Fibroblast of skin of right quadriceps (primary cell): ENCODE data around the gene ARID3C.

ENCODE experiments used
- DNase-seq: peaks from one replicate; pipeline ENCODE4 v3.0.0-alpha.2; 2013

Gene ARID3C

DNA sequence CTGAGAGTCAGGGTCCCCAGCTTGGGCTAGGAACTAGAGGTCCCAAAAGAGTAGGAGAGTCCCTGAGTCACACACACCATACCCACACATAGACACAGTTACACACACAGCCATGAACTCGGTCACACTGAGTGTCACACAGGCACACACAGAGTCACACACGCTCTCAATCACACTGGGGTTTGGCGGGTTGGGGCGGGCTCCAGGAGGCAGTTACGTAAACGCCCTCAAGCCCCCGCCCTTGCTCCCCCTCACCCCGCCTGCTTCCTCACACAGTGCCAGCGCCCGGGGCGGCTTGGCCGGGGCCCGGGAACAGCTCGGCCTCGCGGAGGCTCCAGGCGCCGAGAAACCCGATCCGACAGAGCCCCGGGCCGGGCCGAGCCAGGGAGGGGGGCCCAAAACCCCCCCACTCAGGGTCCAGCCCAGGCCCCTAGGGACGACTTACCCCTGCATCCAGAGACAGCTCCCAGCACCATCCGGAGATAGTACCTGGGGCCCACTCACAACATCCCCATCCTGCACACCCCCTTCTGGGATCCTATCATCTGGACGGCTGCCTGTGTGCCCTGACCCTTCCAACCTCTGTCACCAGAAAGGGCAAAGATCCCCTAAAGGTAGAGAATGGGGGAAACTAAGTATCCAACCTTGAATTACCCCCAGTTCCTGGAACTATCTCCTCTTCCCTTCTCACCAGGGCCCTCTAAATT lies 35.8 kb downstream of the ARID3C start:
- DNase-seq = no peak

DNA sequence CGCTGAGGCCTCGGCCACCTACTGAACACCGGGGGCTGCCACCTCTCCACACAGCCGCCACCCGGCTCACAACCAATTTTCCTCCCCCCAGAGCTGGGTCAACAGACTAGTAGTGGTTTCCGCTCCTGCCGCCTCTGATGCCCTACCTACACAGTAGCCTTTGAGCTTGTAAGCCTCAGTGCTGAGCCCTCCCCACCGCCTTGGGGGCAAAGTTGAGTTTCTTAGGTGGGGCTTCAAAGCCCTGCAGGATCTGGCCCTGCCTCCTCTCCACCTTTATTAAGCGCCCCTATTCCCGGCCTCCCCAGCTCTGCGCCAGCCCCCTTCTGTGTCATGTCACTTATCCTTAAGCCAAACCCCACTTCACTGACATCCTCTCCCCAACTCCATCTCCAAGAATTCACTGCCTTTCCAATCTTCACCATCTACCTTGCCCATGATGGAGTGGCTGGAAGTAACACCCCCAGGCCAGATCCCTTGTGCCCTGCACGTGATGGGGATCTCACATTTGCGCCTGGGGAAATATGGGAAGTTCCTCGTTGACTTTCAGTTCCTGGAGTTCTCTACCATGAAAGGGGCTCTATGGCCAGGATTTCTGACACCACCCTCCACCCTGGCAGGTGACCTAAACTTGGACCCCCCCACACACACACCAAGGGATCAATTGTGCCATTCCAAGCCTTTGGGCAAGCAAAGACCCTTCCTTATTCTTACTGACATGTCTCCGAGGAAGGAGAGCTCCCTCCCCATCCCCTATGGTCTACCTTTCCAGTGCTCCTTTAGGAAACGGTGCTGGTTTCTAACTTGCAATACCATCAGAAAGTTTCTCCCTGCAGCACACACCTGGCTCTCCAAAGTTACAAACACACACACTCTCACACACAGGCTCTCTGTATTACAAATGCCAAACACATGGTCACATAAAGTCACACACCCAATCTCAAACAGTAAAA lies 36.7 kb downstream of the ARID3C start:
- no peak for DNase-seq

DNA sequence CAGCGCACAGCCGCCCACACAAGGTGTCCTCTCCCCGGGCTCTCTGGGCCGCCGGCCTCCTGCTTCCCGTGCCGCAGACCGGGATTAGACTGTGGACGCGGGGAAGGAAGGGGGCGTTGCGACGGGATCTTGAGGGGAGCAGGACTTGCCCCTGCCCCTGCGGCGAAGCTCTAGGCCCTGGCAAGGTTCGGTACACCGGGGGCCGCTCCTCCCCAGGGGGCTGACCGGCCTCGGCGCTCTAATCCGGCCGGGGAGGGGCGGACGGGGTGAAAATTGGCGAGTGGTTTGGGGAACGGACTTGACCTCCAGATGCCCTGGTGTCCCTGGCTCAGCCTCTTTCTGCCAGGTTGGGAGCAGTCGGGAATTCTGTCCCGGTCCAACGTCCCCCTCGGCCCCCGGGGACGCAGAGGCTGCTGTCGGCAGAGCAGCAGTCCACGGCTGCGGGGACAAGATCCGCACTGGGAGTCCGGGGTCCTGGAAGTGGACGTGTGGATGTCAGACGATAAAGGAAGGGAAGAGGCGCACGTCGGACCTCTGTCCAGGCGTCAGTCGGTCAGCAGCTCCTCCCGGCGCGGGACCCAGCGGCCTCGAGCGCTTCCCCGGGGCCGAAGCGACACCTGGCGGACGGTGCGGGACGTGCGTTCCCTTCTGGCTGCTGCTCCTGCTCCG lies 37.5 kb downstream of the ARID3C start:
- DNase-seq = peak; percentile 54

DNA sequence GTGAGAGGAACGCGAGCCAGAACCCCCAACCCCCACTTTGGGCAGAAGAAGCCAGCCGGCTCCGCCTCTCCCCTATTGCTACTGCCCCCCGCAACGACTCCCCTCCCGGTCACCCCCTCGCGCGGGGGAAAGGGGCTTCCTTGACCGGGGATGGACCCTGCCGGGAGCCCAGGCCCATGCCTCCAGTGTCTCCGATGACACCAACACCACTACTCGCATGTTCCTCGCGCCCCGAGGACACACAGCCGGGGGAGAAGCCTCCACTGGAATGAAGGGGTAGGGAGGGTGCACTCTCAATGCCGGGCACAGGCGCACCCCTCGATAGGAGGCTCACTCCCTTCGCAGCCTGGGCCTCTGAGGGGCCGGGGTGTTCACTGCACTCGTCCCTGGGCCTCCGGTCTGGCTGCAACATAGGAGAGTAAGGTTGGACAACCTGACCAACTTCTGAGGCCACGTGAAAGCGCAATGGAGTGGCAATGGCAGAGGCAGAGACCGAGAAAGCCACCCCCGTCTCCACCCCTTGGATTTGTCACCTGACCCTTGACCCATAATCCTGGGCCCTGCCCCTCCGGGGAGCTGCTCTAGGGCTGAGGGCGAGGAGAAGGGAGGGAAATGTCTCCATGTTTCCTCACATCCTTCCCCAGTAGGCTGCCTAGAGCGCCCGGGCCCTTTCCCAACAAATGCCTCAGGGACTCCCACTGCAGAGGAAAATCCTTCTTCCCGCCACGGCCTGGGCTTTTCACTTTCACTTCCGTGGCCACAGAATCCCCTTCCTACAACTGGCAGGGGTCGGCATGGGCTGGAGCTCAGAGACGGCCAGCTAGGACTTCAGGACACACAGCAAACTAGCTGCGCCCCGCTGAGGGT lies 38.3 kb downstream of the ARID3C start:
- DNase-seq = no peak

DNA sequence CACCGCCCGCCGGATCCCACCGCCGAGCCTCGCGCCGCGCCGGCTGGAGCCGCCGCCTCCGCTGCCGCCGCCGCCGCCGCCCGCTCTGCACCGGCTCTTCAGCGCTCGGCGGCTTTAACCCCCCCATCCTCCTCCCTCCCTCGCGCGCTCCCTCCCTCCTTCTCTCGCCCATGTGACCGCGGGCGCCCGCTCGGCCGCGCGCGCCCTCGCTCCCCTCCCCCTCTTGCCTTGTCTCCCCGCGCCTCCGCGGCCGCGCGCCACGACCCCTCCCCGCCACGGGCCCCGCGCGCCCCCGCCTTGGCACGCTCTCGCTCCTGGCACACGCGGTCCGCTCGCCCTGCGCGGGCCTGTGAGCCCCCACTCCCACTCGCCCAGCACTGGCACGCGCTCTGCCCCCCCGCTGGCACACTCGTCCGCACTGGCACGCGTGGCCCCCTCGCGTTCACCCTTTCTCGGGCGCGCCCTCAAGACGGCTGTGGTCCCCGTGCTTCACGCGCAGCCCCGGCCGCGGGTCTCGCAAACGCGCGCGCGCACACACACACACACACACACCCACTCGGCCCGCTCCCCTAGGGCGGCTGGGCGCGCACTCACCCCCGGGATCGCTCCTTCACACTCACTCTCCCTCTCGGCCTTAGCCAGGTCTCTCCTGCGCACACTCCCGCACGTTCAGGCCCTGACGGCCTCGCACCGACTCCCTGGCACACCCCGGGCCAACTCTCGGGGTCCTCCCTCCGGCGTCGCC lies 39.1 kb downstream of the ARID3C start, which contains the start of gene CNTFR:
Gene CNTFR, minus strand, starts transcription at position 89 of the 745 bp plus-strand sequence. CDS start 20,743 bp downstream, outside the sequence.
- DNase-seq = no peak

DNA sequence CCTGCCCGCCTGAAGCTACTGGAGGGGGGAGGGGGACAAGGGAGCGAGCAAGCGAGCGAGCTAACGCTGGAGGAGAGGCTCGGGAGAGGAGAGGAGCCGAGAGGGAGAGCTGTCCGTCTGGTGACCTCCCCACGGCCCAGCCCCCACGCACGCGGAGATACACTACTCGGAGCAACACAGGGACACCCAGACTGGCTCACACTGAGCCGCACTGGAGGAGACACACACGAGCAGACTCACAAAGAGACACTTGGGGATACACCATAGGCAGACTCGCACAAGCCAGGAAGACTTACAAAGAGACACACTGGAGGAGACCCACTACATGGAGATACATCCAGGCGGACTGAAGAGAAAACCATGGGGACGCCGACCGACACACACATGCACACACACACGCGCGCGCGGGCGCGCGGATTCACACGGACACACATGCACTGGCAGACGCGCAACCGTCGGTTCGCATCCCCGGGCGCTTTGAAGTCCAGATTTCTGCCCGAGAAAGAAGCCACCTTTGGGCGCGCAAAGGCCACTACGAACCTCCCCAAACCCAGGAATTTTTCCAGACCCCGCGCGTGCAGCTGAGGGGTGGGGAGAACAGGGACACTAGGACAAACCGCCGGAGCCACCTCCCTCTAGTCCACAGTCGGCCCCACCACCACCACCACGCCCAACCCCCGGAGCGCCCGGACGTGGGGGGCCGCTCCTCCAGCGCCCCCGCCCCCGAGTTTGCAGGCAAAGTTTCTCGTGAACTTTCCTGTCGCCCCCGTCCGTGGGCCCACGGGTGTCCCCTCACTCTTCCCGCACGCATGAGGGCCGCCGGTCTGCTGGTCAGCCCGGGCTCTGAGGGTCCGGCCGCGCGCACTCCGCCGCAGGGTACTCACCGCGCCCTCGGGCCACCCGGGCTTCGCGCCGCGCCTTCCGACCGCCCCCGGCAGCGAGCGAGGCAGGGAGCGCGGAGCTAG lies 39.9 kb downstream of the ARID3C start:
- DNase-seq = no peak

DNA sequence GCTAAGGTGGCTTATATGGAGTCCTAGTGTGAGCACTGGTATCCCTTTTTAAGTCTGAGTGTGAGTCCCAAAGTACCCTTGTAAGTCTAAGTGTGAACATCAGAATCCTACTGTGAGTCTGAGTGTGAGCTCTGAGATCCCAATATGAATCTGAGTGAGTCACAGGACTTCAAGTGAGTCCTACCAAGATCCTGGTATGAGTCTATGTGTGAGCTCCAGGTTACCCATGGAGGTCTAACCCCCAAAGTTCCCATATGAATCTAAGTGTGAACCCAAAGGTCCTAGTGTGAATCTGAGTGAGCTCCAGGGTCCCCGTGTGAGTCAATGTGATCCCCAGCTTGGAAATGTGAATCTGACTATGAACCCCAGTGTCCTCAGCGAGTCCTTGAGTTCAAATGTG lies 41.6 kb downstream of the ARID3C start:
- DNase-seq = no peak

DNA sequence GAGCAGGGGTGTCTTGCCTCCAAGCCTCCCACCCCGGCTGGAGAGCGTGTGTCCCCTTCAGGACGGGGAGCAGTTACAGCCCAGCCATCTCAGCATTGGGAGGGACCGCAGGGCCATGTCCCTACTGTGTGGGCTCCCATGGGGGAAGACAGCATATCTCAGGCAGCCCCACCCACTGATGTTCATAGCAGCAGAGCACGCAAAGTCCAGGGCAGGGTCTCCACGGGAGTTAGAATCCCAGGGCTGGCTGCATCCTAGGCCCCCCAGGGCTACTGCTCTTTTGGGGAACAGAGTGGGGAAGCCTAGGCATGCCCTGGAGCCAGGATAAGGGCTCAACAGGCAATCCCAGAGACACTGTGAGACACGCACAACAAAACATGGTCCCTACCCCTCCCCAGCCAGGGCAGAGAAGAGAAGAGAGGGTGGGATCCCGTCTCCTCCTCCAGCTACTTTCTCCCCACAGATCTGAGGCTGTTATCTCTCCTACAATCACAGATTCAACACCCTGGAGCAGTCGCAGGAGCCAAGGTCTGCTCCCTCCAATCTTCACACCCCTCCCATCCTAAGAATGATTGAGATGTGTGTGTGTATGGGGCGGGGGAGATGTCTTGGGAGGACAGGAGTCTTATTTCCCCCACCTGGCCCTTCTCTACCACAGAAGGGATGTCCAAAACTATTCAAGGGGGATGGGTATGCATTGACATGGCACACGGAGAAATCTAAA lies 42.8 kb downstream of the ARID3C start:
- no peak for DNase-seq

DNA sequence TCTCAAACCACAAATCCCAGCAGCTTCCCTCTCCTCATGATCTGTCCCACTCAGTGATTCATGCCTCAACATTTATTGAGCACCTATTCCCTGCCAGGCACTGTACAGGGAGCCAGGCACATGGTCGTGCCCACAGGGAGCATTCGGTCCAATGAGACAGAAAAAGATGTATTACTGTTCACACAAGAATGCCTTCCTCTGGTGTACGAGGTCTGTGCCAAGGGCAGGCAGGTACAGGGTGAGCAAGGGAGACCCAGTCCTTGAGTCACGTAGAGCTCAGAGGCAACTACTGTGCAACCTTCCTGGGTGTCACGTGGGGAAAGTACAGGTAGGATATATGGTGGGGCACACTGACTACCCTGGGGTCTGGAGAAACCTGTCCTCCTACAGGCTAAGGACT lies 43.9 kb downstream of the ARID3C start:
- DNase-seq = no peak

DNA sequence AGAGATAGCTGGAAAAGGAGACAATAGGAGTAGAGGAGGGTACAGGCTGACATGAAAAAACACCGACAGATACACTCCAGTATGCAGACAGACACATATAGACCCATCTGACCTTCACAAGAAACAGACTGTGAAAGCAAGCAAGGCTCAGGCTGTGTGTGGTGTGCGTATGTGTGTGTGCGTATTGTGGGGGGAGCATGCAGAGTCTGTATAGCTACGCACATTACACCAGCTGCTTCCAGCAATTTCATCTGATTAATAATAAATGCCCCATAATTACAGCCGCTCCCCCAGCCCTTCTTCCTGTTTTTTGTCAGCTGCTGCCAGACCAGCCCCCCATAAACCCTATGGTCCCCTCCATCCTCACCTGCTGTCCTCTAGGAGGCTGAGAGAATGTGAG lies 46.1 kb downstream of the ARID3C start:
- no peak for DNase-seq

DNA sequence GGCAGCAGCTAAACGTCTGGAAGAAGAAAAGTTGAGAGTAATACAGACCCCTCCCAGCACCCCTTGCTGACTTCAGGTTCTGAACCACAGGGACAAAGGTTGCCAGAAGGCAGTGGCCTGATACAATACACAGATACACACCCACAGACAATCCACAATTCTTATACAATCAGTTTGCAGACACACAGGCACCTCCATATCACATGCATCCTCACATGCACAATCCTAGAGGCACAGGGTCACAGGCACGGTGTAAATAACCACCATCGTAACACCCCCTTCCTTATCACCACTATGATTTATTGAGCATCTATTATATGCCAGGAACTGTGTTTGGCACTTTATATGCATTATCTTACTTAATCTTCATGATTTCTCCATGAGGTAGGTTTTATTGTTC lies 47.5 kb downstream of the ARID3C start:
- no peak for DNase-seq

DNA sequence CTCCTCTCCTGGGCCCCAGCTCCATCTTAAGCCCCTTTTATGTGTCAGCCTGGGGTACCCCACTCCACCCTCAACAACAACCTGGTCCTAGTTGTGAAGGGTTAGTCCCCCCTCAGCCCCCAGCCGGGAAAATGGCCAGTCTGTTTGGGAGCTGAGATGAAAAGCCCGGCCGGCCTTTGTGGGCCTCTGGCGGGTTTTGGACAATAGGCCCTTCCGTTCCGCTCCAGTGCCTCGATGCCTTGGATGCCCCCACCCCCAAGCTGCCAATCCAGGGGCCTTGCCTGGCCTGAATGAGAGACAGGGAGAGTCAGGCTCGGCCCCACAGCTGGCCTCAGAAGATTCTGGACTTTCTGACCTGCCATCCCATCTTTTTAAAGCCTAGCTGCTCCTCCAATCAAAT lies 48.5 kb downstream of the ARID3C start:
- no peak for DNase-seq

DNA sequence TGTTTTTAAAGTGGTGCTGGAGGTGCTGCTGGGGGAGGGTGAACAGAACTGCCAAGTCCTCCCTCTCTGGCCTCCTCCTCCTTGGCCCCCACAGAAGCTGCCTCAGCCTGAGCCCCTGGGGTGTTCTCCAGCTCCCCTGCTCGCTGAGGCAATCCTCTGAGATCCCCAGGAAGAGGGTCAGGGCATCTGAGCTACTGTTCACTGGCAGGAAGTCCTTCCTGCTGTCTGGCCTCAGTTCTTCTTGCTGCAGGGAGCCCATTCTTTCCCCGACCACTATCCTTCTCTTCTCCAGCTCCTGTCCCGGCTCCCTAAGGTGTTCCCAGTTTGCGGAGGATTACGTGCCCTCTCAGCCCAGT lies 49.1 kb downstream of the ARID3C start:
- no peak for DNase-seq

DNA sequence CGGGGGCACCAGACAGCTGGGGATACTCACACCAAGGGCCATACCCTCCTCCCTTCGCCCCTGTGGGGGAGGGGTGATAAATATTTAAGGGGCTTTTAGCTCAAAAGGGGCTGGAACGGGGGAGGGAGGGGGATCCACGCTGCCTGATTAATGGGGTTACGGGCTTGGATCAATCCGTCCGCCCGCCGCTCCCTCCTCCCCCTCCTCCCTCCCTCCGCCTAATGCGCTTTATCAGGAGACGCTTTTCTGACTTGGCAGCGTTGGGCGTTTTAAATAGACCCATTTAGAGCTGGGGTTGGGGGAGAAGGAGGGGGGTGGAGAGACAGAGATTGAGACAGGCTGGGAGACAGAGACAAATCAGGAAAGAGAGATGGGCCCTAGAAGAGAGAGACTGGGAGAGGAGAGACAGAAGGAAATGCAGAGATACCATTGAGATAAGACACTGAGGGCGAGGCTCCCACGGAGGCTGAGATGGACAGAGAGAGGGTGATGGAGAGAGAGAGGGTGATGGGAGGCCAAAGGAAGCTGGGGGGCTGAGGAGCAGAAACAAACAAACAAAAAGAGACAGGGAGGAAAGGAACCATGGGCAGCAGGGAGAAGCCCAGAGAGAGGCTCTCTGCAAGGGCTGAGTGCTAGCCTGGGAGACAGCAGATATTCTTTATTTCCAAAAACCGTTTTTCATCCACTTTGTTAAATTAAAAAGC lies 49.6 kb downstream of the ARID3C start:
- no peak for DNase-seq

DNA sequence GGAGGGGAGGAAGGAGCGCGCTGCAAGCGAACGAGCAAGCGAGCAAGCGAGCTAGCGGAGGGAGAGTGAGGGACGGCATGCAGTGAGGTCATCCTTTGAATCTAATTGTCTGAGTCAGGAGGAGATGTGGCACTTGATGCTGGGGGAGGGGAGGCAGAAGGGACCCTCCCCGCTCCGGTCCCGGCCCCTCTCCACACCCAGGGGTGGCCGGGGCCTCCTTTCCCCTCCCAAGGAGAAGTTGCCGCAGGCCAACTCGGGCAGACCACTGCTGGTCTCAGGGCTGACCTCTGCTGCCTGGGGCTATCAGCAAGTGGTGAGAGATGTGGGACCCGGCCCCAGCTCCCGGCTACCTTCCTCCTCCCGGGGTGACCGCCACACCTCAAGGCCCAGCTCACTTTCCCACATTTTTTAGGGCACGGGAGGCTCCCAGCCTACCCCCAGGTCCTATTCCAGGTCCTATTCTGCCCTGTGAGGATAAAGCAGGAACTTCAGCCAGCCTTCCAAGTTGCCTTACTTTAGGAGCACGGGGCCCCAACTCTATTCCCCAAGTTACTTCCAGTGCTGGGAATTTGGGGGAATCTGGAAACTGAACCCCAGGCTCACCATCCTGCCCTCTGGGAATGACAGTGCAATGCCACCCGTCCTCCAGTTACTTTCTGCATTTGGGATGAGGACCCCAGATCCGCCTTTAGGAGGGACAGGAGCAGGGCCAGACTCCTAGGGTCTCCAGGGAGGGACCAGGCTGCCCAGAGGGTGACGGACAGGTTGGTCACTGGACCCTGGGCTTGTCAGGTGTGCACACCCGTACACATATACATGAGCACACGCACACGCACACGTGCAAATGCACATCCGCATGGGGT lies 50.4 kb downstream of the ARID3C start:
- DNase-seq = peak; percentile 77

DNA sequence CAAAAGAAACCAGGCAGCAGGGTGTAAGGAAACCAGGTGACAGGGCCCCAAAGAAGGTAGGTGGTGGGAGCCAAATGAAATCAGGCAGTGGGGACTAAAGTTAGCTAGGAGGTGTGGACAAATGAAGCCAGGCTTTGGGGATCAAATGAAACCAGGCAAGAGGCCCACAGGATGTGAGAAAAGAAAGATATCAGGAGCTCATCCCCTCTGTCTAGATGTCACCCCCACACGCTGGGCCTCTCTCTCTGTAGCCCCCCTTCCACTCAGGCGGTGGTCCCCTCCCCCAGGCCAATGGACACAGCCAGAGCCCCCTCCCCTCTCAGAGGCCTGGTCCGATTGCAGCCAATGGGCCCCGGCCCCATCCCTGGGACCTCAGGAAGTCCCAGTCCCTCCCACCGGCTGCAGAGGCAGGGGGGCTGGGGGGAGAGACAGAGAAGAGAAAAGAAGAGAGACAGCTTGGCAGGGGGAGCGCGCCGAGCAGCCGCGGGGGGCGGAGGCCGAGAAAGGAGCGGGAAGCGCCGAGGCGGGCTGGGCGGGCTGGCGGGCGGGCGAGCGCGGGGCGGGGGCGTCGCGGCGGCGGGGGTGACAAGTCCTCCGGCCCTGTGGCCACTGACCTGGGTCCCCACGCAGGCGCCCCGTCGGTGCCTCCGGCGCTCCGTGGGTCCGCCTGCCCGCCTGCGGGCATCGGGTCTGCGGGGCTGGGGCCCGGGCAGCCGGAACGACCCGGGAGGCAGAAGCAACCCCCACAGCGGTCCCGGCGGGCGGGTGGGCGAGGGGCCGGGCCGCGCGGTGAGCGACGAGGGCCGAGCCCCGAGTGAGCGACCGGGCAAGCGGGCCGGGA lies 51.2 kb downstream of the ARID3C start:
- DNase-seq = peak; percentile 45
